GM12872 (cell line): Measurements from ENCODE around the gene CDH22.

Experiments used
- TF ChIP-seq, protein P1 (sequence below): IDR thresholded peaks from 3 replicates; pipeline ENCODE4 v1.5.1; 2011; ENCODE audit warnings: low read depth, mild to moderate bottlenecking, low read length, moderate library complexity; ENCODE audit not compliant: insufficient read depth

Gene CDH22

DNA sequence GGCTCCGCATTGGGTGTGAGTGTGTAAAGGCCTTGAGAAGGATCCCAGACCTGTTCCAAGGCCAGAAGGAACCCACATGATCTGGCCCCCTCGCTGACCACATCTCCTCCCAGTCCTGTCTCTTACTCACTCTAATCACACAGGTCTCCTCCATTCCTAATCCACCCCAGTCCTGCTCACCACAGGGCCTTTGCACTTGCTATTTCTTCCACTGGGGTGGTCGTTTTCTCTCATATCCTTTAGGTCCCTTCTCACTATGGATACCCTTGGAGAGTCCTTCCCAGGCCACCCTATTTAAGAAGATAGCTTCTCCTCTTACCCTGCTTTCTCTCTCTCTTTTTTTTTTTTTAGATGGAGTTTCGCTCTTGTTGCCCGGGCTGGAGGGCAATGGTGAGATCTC lies 124.5 kb downstream of the CDH22 start:
- TF ChIP-seq, protein P1, sequence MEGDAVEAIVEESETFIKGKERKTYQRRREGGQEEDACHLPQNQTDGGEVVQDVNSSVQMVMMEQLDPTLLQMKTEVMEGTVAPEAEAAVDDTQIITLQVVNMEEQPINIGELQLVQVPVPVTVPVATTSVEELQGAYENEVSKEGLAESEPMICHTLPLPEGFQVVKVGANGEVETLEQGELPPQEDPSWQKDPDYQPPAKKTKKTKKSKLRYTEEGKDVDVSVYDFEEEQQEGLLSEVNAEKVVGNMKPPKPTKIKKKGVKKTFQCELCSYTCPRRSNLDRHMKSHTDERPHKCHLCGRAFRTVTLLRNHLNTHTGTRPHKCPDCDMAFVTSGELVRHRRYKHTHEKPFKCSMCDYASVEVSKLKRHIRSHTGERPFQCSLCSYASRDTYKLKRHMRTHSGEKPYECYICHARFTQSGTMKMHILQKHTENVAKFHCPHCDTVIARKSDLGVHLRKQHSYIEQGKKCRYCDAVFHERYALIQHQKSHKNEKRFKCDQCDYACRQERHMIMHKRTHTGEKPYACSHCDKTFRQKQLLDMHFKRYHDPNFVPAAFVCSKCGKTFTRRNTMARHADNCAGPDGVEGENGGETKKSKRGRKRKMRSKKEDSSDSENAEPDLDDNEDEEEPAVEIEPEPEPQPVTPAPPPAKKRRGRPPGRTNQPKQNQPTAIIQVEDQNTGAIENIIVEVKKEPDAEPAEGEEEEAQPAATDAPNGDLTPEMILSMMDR: no peak

- TF ChIP-seq, protein P1: no peak
These were observed 125.8 kb downstream of the CDH22 start for GRCh38 chr20:46182276-46183200.

DNA sequence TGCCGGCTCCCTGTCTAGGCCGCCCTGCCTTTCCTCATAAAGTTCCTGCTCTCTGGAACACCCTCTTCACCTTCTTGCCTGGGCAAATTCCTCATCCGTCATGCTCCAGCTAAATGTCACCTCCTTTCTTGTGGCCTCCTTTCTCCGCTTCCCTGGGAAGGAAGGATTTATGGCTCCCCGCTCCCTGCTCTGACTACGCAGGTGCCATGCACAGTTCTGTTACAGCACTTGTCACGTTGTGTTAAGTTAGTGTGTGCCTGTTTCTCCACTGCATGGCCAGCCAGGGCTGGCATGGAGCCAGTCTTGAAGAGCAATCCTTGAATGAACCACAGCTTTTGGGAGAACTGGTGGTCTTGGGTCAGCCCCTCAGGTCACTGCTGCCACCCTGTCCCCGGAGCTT lies 128.4 kb downstream of the CDH22 start:
- TF ChIP-seq, protein P1: no peak

DNA sequence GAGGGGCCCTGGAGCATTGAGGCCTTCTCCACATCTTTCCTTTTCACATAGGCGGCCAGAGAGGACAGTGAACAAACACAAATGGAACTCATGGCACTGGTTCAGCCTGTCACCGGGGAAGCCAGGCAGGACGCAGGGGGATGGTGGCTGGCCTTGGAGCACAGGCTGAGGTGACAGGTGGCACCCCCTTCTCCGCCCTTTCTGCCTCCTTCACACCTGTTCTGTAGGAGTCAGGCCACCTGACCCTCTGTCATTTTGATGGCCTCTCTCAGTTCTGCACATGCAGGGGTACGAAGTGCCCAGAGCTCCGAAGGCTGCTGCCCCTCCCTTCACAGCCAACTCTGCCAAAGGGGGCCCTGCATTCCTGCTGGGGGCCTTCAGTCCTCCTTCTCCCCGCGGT lies 129.4 kb downstream of the CDH22 start:
- TF ChIP-seq, protein P1: no peak

- TF ChIP-seq, protein P1: no peak
These were observed 130.5 kb downstream of the CDH22 start for GRCh38 chr20:46177768-46178167.

GRCh38 chr20:46176739-46177378 lies 131.4 kb downstream of the CDH22 start:
- TF ChIP-seq, protein P1: no peak

GRCh38 chr20:46175127-46175494 lies 133.2 kb downstream of the CDH22 start:
- TF ChIP-seq, protein P1: no peak
